Endothelial cell of umbilical vein (primary cell): ENCODE measurements around the gene ZIC4. TPM values are rescaled to one million over a fixed set of nuclear protein-coding genes. Genes with fewer than 3 reads are reported as not detected.
A peak's percentile ranks its signal among the peaks of the same experiment; 100 is the strongest.

Source experiments
- BruUV-seq: library from RNA; stranded (reverse); fragments of 400-500 nt; replicated peaks from 2 replicates; lab custom pipeline; 2021; lab: Mats Ljungman, UMichigan
- CTCF ChIA-PET: fragments of 300-600, 350-600 bp; sonication (Branson Sonifier 250); formaldehyde crosslinking; loops from one replicate; lab custom pipeline; 2021; ENCODE audit warnings: antibody characterized with exemption, inconsistent platforms; lab: Charles Lee
- POLR2A ChIA-PET: fragments of 300-600, 350-600 bp; sonication (Branson Sonifier 250); formaldehyde crosslinking; loops from one replicate; lab custom pipeline; 2021; ENCODE audit warnings: antibody characterized with exemption, inconsistent platforms; lab: Charles Lee
- DNase-seq: peaks from one replicate; pipeline ENCODE4 v3.0.0-alpha.2; 2011; ENCODE audit warnings: low read depth, low spot score
- FAIRE-seq: peaks from 2 replicates; lab custom pipeline; 2011; peaks lifted over from hg19 to GRCh38; lab: Jason Lieb, UNC
- H2AFZ ChIP-seq: 2 replicates; pipeline ENCODE4 v1.6.0; 2012; ENCODE audit warnings: low read depth, low read length, control low read depth, inconsistent platforms
- H3K27ac ChIP-seq: 2 replicates; pipeline ENCODE4 v1.5.1; 2011; ENCODE audit warnings: low read depth, mild to moderate bottlenecking, control low read depth, low read length, moderate library complexity; ENCODE audit not compliant: insufficient read depth
- H3K27me3 ChIP-seq, 2 experiments: 2 replicates each; pipeline versions ENCODE4 v1.6.0 to v1.6.1; 2011; ENCODE audit warnings: low read length in 2 of 2, mixed read lengths in 1 of 2; ENCODE audit not compliant: control insufficient read depth in 2 of 2, insufficient read depth in 2 of 2
- H3K36me3 ChIP-seq, 2 experiments: 2 replicates in 1 of 2; 3 replicates in 1 of 2; pipeline ENCODE4 v1.5.1; 2011; ENCODE audit warnings: low read length in 2 of 2, mild to moderate bottlenecking in 1 of 2, moderate library complexity in 1 of 2; ENCODE audit not compliant: control insufficient read depth in 2 of 2, insufficient read depth in 2 of 2; ENCODE audit errors: extremely low read depth in 1 of 2
- H3K4me1 ChIP-seq: 3 replicates; pipeline ENCODE4 v1.5.1; 2011; ENCODE audit warnings: mild to moderate bottlenecking, low read length; ENCODE audit not compliant: control insufficient read depth, insufficient read depth; ENCODE audit errors: extremely low read depth
- H3K4me2 ChIP-seq: 2 replicates; pipeline ENCODE4 v1.6.1; 2011; ENCODE audit warnings: low read length, control low read depth, mixed read lengths; ENCODE audit not compliant: insufficient read depth
- H3K4me3 ChIP-seq, 3 experiments: fragments of 200-600 bp in 1 of 3; sonication (generic), shearing (Covaris generic) in 1 of 3; replicated peaks in 1 of 3; 2 replicates each; pipeline ENCODE4 v1.5.1; 2011 to 2016; ENCODE audit warnings: control low read depth in 3 of 3, low read length in 3 of 3, mild to moderate bottlenecking in 2 of 3, inconsistent platforms in 1 of 3, low read depth in 1 of 3, moderate library complexity in 1 of 3; ENCODE audit not compliant: insufficient read depth in 1 of 3
- H3K79me2 ChIP-seq: 2 replicates; pipeline ENCODE4 v1.6.0; 2012; ENCODE audit warnings: low read length, inconsistent platforms; ENCODE audit not compliant: control insufficient read depth, insufficient read depth
- H3K9ac ChIP-seq: replicated peaks from 2 replicates; pipeline ENCODE3; 2011; ENCODE audit warnings: low read length, control low read depth; ENCODE audit not compliant: insufficient read depth; ENCODE audit errors: extremely low read depth
- H3K9me1 ChIP-seq: replicated peaks from 3 replicates; pipeline ENCODE4 v1.6.0; 2011; ENCODE audit warnings: mild to moderate bottlenecking, low read length; ENCODE audit not compliant: control insufficient read depth, insufficient read depth; ENCODE audit errors: extremely low read depth
- H3K9me3 ChIP-seq: replicated peaks from 2 replicates; pipeline ENCODE4 v1.5.1; 2012; ENCODE audit warnings: low read length, inconsistent platforms; ENCODE audit not compliant: control insufficient read depth, insufficient read depth
- H4K20me1 ChIP-seq: replicated peaks from 2 replicates; pipeline ENCODE3; 2011; ENCODE audit warnings: mild to moderate bottlenecking, low read length; ENCODE audit not compliant: control insufficient read depth, insufficient read depth; ENCODE audit errors: extremely low read depth
- CTCF ChIP-seq, 2 donors: IDR thresholded peaks; 1 replicate in 1 of 2; 2 replicates in 1 of 2; pipeline ENCODE4 v1.5.1; 2011; ENCODE audit warnings: low read length in 2 of 2, mild to moderate bottlenecking in 2 of 2, moderate library complexity in 2 of 2, control low read depth in 1 of 2, inconsistent platforms in 1 of 2, low read depth in 1 of 2; ENCODE audit not compliant: insufficient read depth in 1 of 2; ENCODE audit errors: extremely low read depth in 1 of 2
- EZH2 ChIP-seq: IDR thresholded peaks from 2 replicates; pipeline ENCODE4 v1.6.1; 2012; ENCODE audit warnings: borderline replicate concordance, low read depth, mild to moderate bottlenecking, moderate library complexity, low read length, inconsistent platforms; ENCODE audit not compliant: severe bottlenecking
- FOS ChIP-seq: IDR thresholded peaks from 2 replicates; pipeline ENCODE4 v1.6.1; 2011; ENCODE audit warnings: mild to moderate bottlenecking, low read length, moderate library complexity, borderline replicate concordance; ENCODE audit not compliant: insufficient read depth
- GATA2 ChIP-seq: IDR thresholded peaks from 2 replicates; pipeline ENCODE4 v1.7.0; 2011; ENCODE audit warnings: low read depth, mild to moderate bottlenecking, moderate library complexity, mixed read lengths, low read length; ENCODE audit not compliant: insufficient read length, insufficient read depth
- JUN ChIP-seq: IDR thresholded peaks from 2 replicates; pipeline ENCODE4 v1.6.1; 2011; ENCODE audit warnings: borderline replicate concordance, low read depth; ENCODE audit not compliant: insufficient read length, insufficient read depth
- MYC ChIP-seq: IDR thresholded peaks from one replicate; pipeline ENCODE4 v1.6.1; 2011; ENCODE audit warnings: mild to moderate bottlenecking, low read depth, low read length
- POLR2A ChIP-seq: IDR thresholded peaks from 2 replicates; pipeline ENCODE4 v1.6.1; 2012; ENCODE audit warnings: low read depth, mild to moderate bottlenecking, control low read depth, low read length
- POLR2AphosphoS5 ChIP-seq: IDR thresholded peaks from 2 replicates; pipeline ENCODE4 v1.6.1; 2012; ENCODE audit warnings: low read depth, mild to moderate bottlenecking, control low read depth, low read length, moderate library complexity; ENCODE audit not compliant: insufficient read depth
- dilution Hi-C: fragments of 300-500 bp; cut with MboI; formaldehyde crosslinking; loops from one replicate; pipeline ENCODE4 v1.15.0; 2019; ENCODE audit warnings: low sequenced_read_pairs; ENCODE audit not compliant: extremely low pct_ligation_motif_present
- intact Hi-C: fragments of 100-400 bp; cut with micrococcal nuclease; formaldehyde crosslinking; loops from one replicate; pipeline ENCODE4 v1.10.0; 2022
- polyA plus RNA-seq, 4 experiments: library from polyadenylated mRNA; depleted of rRNA in 3 of 4; stranded (reverse) in 3 of 4; unstranded in 1 of 4; fragments of >200 nt; gene quantifications; 2 replicates each; pipeline versions ENCODE4 v1.2.1 to v1.2.3, GENCODE V29; 2011 to 2012; ENCODE audit warnings: missing spikeins in 1 of 4
- total RNA-seq: library from RNA; stranded (reverse); gene quantifications from 2 replicates; pipeline ENCODE4 v1.2.3, GENCODE V29; 2021
- TF ChIP-seq, protein P1 (sequence below): IDR thresholded peaks from 2 replicates; pipeline ENCODE4 v1.6.1; 2011; ENCODE audit not compliant: insufficient read depth, insufficient read length

The ZIC4 gene
- total and polyA plus RNA-seq, 2 donors (not counting 3 experiments of a cell fraction or from before 2014, with no cell fraction given) = not detected

DNA sequence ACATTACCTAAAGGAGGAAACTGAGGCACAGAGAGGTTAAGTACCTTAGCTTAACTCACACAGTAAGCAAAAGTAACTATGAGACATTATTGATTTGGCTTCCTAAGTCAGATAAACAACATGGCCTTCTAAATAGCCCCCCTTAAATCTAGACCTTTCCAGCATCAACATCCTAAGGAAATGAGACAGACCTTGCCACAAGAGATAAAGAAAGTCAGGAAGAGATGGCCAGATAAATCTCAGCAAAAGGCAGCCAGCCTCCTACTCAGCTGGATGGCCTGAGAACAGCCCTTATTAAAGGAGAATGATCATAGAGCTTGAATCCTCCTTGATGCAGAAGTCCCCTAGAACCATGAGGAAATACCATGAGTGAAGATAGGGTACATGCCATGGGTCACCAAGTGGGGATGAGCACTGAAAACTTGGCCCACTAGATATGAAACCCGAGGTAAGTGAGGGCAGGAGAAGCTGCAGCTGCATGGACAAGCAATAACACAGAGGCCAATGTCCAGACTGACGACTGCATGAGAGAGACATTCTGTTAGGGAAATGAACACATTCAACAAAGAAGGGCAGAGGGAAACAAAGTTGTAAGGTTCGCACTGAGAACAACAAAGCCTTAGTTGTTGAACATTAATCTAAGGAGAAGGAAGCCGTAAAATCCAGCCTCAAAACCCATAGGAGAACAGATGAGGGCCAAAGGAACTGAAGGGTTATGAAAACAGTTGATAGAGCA is 69.6 kb downstream of the ZIC4 start:
- FAIRE-seq (peak; percentile 81), DNase-seq (peak; percentile 91)
- POLR2A ChIA-PET = no interaction called here
- CTCF ChIA-PET = interaction anchor here (0.6 to 1.2 kb wide), 3 partner anchors 21 to 496 kb away, joined by 3 to 4 read pairs (median 3); no protein-coding TSS in a partner anchor
- peak overlapping the region in 1 of 3 experiments; percentile 47 for H3K4me3 ChIP-seq
- H3K4me2 ChIP-seq = peak overlapping the region; percentile 83
- no peaks in the 10 kb centered on the region for H3K9me1 ChIP-seq
- peaks cover 0 to 1% of the 10 kb centered on the region in 2 experiments for H3K27me3 ChIP-seq
- peak overlapping the region; percentile 91 for H2AFZ ChIP-seq
- H3K27ac ChIP-seq = peak overlapping the region; percentile 93
- no peaks in the 10 kb centered on the region for H3K36me3 ChIP-seq
- H3K9ac ChIP-seq = peak overlapping the region; percentile 60
- dilution Hi-C loops (no loop called here), intact Hi-C loops (loop anchor here (1.0 to 10.0 kb wide), 5 partner anchors 38 to 1538 kb away; no protein-coding TSS in a partner anchor)
- no peaks in the 10 kb centered on the region for H4K20me1 ChIP-seq
- BruUV-seq = no TSS peak
- H3K9me3 ChIP-seq = no peaks in the 10 kb centered on the region
- no peaks in the 10 kb centered on the region for H3K79me2 ChIP-seq
- TF ChIP-seq FOS (peak; percentile 52), MYC (no peak), GATA2 (peak; percentile 100), POLR2A (peak; percentile 59), EZH2 (no peak), CTCF (IDR thresholded peaks at IDR 0.05; ENCODE audit: extremely low read depth in 1 of 2, insufficient read depth in 1 of 2, low read depth in 1 of 2, low read length in 2 of 2) (no peak), POLR2AphosphoS5 (peak; percentile 94), JUN (peak; percentile 68)
- TF ChIP-seq, protein P1, sequence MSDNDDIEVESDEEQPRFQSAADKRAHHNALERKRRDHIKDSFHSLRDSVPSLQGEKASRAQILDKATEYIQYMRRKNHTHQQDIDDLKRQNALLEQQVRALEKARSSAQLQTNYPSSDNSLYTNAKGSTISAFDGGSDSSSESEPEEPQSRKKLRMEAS = no peak
- peaks cover 43% of the 10 kb centered on the region for H3K4me1 ChIP-seq

Other genes starting within 250 kb of the ZIC4 start
- gene ZIC1, start 2.8 kb upstream of the ZIC4 start, total RNA-seq = not detected in 2 replicates
- gene ZIC1, start 2.8 kb upstream of the ZIC4 start, polyA plus RNA-seq = not detected in 2 replicates